Gastrocnemius medialis (tissue), 4 donors: ENCODE measurements around the gene WNT7B. TPM values are rescaled to one million over a fixed set of nuclear protein-coding genes. Genes with fewer than 3 reads are reported as not detected.

Experiments
- ATAC-seq, 2 donors: fragments of 150-250 bp; one replicate each; pipeline ENCODE4 v1.9.1; 2016
- DNase-seq, 2 donors: peaks; one replicate each; pipeline ENCODE4 v3.0.0-alpha.2; 2019
- H3K27ac ChIP-seq, 4 donors: fragments of 200-600 bp; sonication (generic); 1 replicate in 1 of 4; 2 replicates in 3 of 4; pipeline ENCODE4 v1.5.1; 2016 to 2018; ENCODE audit warnings: mild to moderate bottlenecking in 2 of 4, moderate library complexity in 1 of 4
- H3K27me3 ChIP-seq, 3 donors: fragments of 200-600 bp; sonication (generic) in 2 of 3; 1 replicate in 1 of 3; 2 replicates in 2 of 3; pipeline versions ENCODE4 v1.5.1 to v1.6.0; 2016 to 2019; ENCODE audit warnings: mild to moderate bottlenecking in 1 of 3, moderate library complexity in 1 of 3
- H3K36me3 ChIP-seq, 2 donors: fragments of 200-600 bp; sonication (generic) in 1 of 2; one replicate each; pipeline ENCODE4 v1.5.1; 2017 to 2018
- H3K4me1 ChIP-seq, 2 donors: fragments of 200-600 bp; sonication (generic) in 1 of 2; one replicate each; pipeline ENCODE4 v1.5.1; 2016 to 2017; ENCODE audit warnings: mild to moderate bottlenecking in 2 of 2
- H3K4me3 ChIP-seq, 4 donors: fragments of 200-600 bp; sonication (generic) in 3 of 4; 1 replicate in 1 of 4; 2 replicates in 3 of 4; pipeline ENCODE4 v1.5.1; 2016 to 2019; ENCODE audit warnings: mild to moderate bottlenecking in 2 of 4
- H3K9me3 ChIP-seq, 3 donors: fragments of 200-600 bp; sonication (generic) in 2 of 3; 1 replicate in 1 of 3; 2 replicates in 2 of 3; pipeline ENCODE4 v1.5.1; 2016 to 2019
- CTCF ChIP-seq, 5 experiments: fragments of 450-650 bp in 3 of 5; fragments of 200-600 bp in 2 of 5; sonication (generic) in 2 of 5; IDR thresholded peaks in 4 of 5; conservative IDR thresholded peaks in 1 of 5; 1 replicate in 4 of 5; 2 replicates in 1 of 5; pipeline ENCODE4 v1.5.1; 2016 to 2019; ENCODE audit warnings: antibody characterized with exemption in 5 of 5, mild to moderate bottlenecking in 3 of 5, moderate library complexity in 3 of 5
- POLR2A ChIP-seq, 2 donors: fragments of 450-650 bp; IDR thresholded peaks; one replicate each; pipeline ENCODE4 v1.6.1; 2017; ENCODE audit warnings: antibody characterized with exemption in 2 of 2, mild to moderate bottlenecking in 2 of 2, moderate library complexity in 2 of 2
- in situ Hi-C, 4 donors: fragments of 200-750 bp; cut with MboI; loops; one replicate each; pipeline versions ENCODE4 v1.15.0 to v1.8.0; 2017; ENCODE audit warnings: low sequenced_read_pairs in 4 of 4
- intact Hi-C: fragments of 100-400 bp; cut with DNase I; formaldehyde crosslinking; loops from one replicate; pipeline ENCODE4 v1.15.1; 2023; ENCODE audit warnings: low total_unique reads
- total RNA-seq, 4 donors: library from RNA; depleted of rRNA; stranded (reverse); fragments of >200 nt; gene quantifications; one replicate each; pipeline versions ENCODE4 v1.1.0 to v1.2.3, GENCODE V29; 2016

Gene WNT7B
- total RNA-seq, 4 donors from 2014 or later = not detected

GRCh38 chr22:45885941-45886395, 91.0 kb downstream of the WNT7B start:
- in situ Hi-C loops (no loop called here), intact Hi-C loops (no loop called here)
- Histone ChIP-seq H3K27ac (no peak overlapping the region), H3K4me3 (no peak overlapping the region), H3K27me3 (peaks cover 44 to 72% (median 50%) of the 10 kb centered on the region in 3 donors), H3K4me1 (peaks cover under 1 to 2% of the 10 kb centered on the region in 2 donors), H3K36me3 (no peaks in the 10 kb centered on the region), H3K9me3 (no peaks in the 10 kb centered on the region)
- ATAC-seq (no peak), DNase-seq (peak; percentile 1 to 9)
- TF ChIP-seq POLR2A (IDR thresholded peaks at IDR 0.05) (no peak), CTCF (IDR thresholded peaks at IDR 0.05 in 4 of 5, conservative IDR thresholded peaks at IDR 0.05 in 1 of 5) (no peak)

GRCh38 chr22:45885171-45885840, 91.7 kb downstream of the WNT7B start:
- Histone ChIP-seq H3K27ac (no peak overlapping the region), H3K27me3 (peaks cover 51 to 79% (median 56%) of the 10 kb centered on the region in 3 donors), H3K4me3 (no peak overlapping the region), H3K9me3 (no peaks in the 10 kb centered on the region), H3K4me1 (peaks cover 4 to 5% of the 10 kb centered on the region in 2 donors), H3K36me3 (no peaks in the 10 kb centered on the region)
- TF ChIP-seq POLR2A (IDR thresholded peaks at IDR 0.05) (no peak), CTCF (IDR thresholded peaks at IDR 0.05 in 4 of 5, conservative IDR thresholded peaks at IDR 0.05 in 1 of 5) (no peak)
- in situ Hi-C loops = no loop called here
- ATAC-seq = no peak
- intact Hi-C loops = no loop called here
- DNase-seq = peak; percentile 1 to 10

GRCh38 chr22:45884201-45885062, 92.5 kb downstream of the WNT7B start:
- DNase-seq (peak in 1 of 2 donors; percentile 0), ATAC-seq (no peak)
- Histone ChIP-seq H3K27ac (no peak overlapping the region), H3K36me3 (no peaks in the 10 kb centered on the region), H3K27me3 (peaks cover 51 to 80% (median 58%) of the 10 kb centered on the region in 3 donors), H3K4me3 (no peak overlapping the region), H3K9me3 (no peaks in the 10 kb centered on the region), H3K4me1 (peaks cover 4 to 5% of the 10 kb centered on the region in 2 donors)
- in situ Hi-C loops (no loop called here), intact Hi-C loops (no loop called here)
- TF ChIP-seq CTCF (IDR thresholded peaks at IDR 0.05 in 4 of 5, conservative IDR thresholded peaks at IDR 0.05 in 1 of 5) = no peak
- no peak for TF ChIP-seq POLR2A (IDR thresholded peaks at IDR 0.05)

- Histone ChIP-seq H3K4me1 (peaks cover 4 to 5% of the 10 kb centered on the region in 2 donors), H3K4me3 (no peak overlapping the region), H3K36me3 (no peaks in the 10 kb centered on the region), H3K27ac (no peak overlapping the region), H3K9me3 (no peaks in the 10 kb centered on the region), H3K27me3 (peaks cover 51 to 78% (median 52%) of the 10 kb centered on the region in 3 donors)
- no peak for ATAC-seq
- TF ChIP-seq POLR2A (IDR thresholded peaks at IDR 0.05) = no peak
- TF ChIP-seq CTCF (IDR thresholded peaks at IDR 0.05 in 4 of 5, conservative IDR thresholded peaks at IDR 0.05 in 1 of 5) = no peak
- in situ Hi-C loops (no loop called here), intact Hi-C loops (no loop called here)
- DNase-seq = no peak
Observed at GRCh38 chr22:45883811-45884170, 93.2 kb downstream of the WNT7B start.
